Measurements from ENCODE around the gene LUC7L. TPM values are rescaled to one million over a fixed set of nuclear protein-coding genes. Genes with fewer than 3 reads are reported as not detected.

Gene LUC7L
- total RNA-seq, 2 donors from 2014 or later: 54.8 to 65.4 TPM

- Mint-ChIP-seq H3K36me3 (ENCODE audit: low read depth) (no peaks in the 10 kb centered on the region), H3K4me1 (no peaks in the 10 kb centered on the region), H3K4me3 (no peak overlapping the region), H3K27me3 (peaks cover 4% of the 10 kb centered on the region), H3K9me3 (no peaks in the 10 kb centered on the region), H3K27ac (no peak overlapping the region)
- no peak for ATAC-seq (replicated peaks)
These were observed 80.1 kb downstream of the LUC7L start for GRCh38 chr16:149024-149660.

GRCh38 chr16:146646-147045 lies 82.6 kb downstream of the LUC7L start:
- Mint-ChIP-seq H3K9me3 (no peaks in the 10 kb centered on the region), H3K4me3 (no peak overlapping the region), H3K27ac (no peak overlapping the region), H3K27me3 (peaks cover 4% of the 10 kb centered on the region), H3K36me3 (ENCODE audit: low read depth) (no peaks in the 10 kb centered on the region), H3K4me1 (no peaks in the 10 kb centered on the region)
- ATAC-seq (replicated peaks): no peak

GRCh38 chr16:144797-145252 lies 84.4 kb downstream of the LUC7L start:
- Mint-ChIP-seq H3K27me3 (peaks cover 4% of the 10 kb centered on the region), H3K4me1 (no peaks in the 10 kb centered on the region), H3K9me3 (no peaks in the 10 kb centered on the region), H3K27ac (no peak overlapping the region), H3K36me3 (ENCODE audit: low read depth) (no peaks in the 10 kb centered on the region), H3K4me3 (no peak overlapping the region)
- ATAC-seq (replicated peaks): no peak

- Mint-ChIP-seq H3K27me3 (no peaks in the 10 kb centered on the region), H3K4me3 (no peak overlapping the region), H3K36me3 (ENCODE audit: low read depth) (peaks cover 4% of the 10 kb centered on the region), H3K9me3 (no peaks in the 10 kb centered on the region), H3K27ac (no peak overlapping the region), H3K4me1 (no peaks in the 10 kb centered on the region)
- no peak for ATAC-seq (replicated peaks)
These were observed 85.8 kb downstream of the LUC7L start for GRCh38 chr16:143456-143855.

GRCh38 chr16:143047-143446 lies 86.2 kb downstream of the LUC7L start:
- Mint-ChIP-seq H3K9me3 (no peaks in the 10 kb centered on the region), H3K4me3 (no peak overlapping the region), H3K27me3 (no peaks in the 10 kb centered on the region), H3K27ac (no peak overlapping the region), H3K4me1 (no peaks in the 10 kb centered on the region), H3K36me3 (ENCODE audit: low read depth) (peaks cover 5% of the 10 kb centered on the region)
- ATAC-seq (replicated peaks): no peak

GRCh38 chr16:142405-142967 lies 86.8 kb downstream of the LUC7L start:
- H3K4me3 Mint-ChIP-seq: no peak overlapping the region
- no peak overlapping the region for H3K27ac Mint-ChIP-seq
- H3K36me3 Mint-ChIP-seq (ENCODE audit: low read depth): peaks cover 5% of the 10 kb centered on the region
- H3K27me3 Mint-ChIP-seq: no peaks in the 10 kb centered on the region
- no peaks in the 10 kb centered on the region for H3K9me3 Mint-ChIP-seq
- ATAC-seq (replicated peaks): no peak
- no peaks in the 10 kb centered on the region for H3K4me1 Mint-ChIP-seq

GRCh38 chr16:140175-140857 lies 88.9 kb downstream of the LUC7L start:
- no peaks in the 10 kb centered on the region for H3K27me3 Mint-ChIP-seq

More at GRCh38 chr16:140175-140857, 88.9 kb downstream of the LUC7L start:
- H3K4me3 Mint-ChIP-seq: peak overlapping the region; percentile 53
- no peak overlapping the region for H3K27ac Mint-ChIP-seq
- no peaks in the 10 kb centered on the region for H3K9me3 Mint-ChIP-seq
- H3K36me3 Mint-ChIP-seq (ENCODE audit: low read depth): peaks cover 5% of the 10 kb centered on the region
- ATAC-seq (replicated peaks): no peak
- H3K4me1 Mint-ChIP-seq: no peaks in the 10 kb centered on the region

Other genes with a start within 250 kb of the LUC7L start
- gene POLR3K, start 175.8 kb downstream of the LUC7L start, total RNA-seq: 10 to 100 TPM; 26.4 to 61.9 TPM
- 10 to 100 TPM; 34.4 to 60.3 TPM for gene SNRNP25, start 175.6 kb downstream of the LUC7L start, total RNA-seq
- under 1 TPM in 1 of 2 donors, not detected in 1; 0.24 TPM for gene RHBDF1, start 156.8 kb downstream of the LUC7L start, total RNA-seq
- gene MPG, start 151.2 kb downstream of the LUC7L start, total RNA-seq: 10 to 100 TPM; 45.6 to 51.9 TPM
- gene NPRL3, start 90.8 kb downstream of the LUC7L start, total RNA-seq: 10 to 100 TPM; 33.7 to 48.3 TPM
- gene HBZ, start 76.8 kb downstream of the LUC7L start, total RNA-seq: not detected
- not detected for gene HBM, start 63.5 kb downstream of the LUC7L start, total RNA-seq
- gene HBA2, start 56.6 kb downstream of the LUC7L start, total RNA-seq: not detected
- not detected for gene HBA1, start 52.8 kb downstream of the LUC7L start, total RNA-seq
- not detected for gene HBQ1, start 49.0 kb downstream of the LUC7L start, total RNA-seq
- gene FAM234A, start 5.4 kb upstream of the LUC7L start, total RNA-seq: 1 to 10 TPM; 4.0 to 6.8 TPM
- under 1 TPM in 1 of 2 donors, not detected in 1; 0.11 TPM for gene RGS11, start 46.5 kb upstream of the LUC7L start, total RNA-seq
- not detected for gene ARHGDIG, start 51.1 kb upstream of the LUC7L start, total RNA-seq
- not detected for gene PDIA2, start 53.7 kb upstream of the LUC7L start, total RNA-seq
- gene AXIN1, start 123.3 kb upstream of the LUC7L start, total RNA-seq: 10 to 100 TPM; 16.2 to 18.4 TPM
- gene MRPL28, start 141.1 kb upstream of the LUC7L start, total RNA-seq: 10 to 100 TPM; 63.4 to 86.2 TPM
- 10 to 100 TPM; 25.6 to 26.1 TPM for gene PGAP6, start 152.5 kb upstream of the LUC7L start, total RNA-seq
- 10 to 100 TPM; 21.8 to 41.9 TPM for gene NME4, start 167.8 kb upstream of the LUC7L start, total RNA-seq
- 10 to 100 TPM; 12.0 to 12.7 TPM for gene DECR2, start 172.4 kb upstream of the LUC7L start, total RNA-seq
- gene RAB11FIP3, start 196.2 kb upstream of the LUC7L start, total RNA-seq: 10 to 100 TPM; 26.9 to 28.3 TPM